ENCODE measurements around the gene WDFY4.

WDFY4 gene

GRCh38 chr10:48806342-48806741 is 121.7 kb downstream of the WDFY4 start:
- TF ChIP-seq CSDC2 (CRISPR knock-in tag; IDR thresholded peaks at IDR 0.05), result no peak
- no peak for TF ChIP-seq POU6F1 (CRISPR knock-in tag; IDR thresholded peaks at IDR 0.05; ENCODE audit: borderline replicate concordance, low read depth)
- TF ChIP-seq RARB (CRISPR knock-in tag; IDR thresholded peaks at IDR 0.05), result no peak
- no peak for TF ChIP-seq PPARA (CRISPR knock-in tag; IDR thresholded peaks at IDR 0.05; ENCODE audit: borderline replicate concordance)
- TF ChIP-seq ZC3H10 (CRISPR knock-in tag; IDR thresholded peaks at IDR 0.05), result no peak
- ATAC-seq, result no peak

DNA sequence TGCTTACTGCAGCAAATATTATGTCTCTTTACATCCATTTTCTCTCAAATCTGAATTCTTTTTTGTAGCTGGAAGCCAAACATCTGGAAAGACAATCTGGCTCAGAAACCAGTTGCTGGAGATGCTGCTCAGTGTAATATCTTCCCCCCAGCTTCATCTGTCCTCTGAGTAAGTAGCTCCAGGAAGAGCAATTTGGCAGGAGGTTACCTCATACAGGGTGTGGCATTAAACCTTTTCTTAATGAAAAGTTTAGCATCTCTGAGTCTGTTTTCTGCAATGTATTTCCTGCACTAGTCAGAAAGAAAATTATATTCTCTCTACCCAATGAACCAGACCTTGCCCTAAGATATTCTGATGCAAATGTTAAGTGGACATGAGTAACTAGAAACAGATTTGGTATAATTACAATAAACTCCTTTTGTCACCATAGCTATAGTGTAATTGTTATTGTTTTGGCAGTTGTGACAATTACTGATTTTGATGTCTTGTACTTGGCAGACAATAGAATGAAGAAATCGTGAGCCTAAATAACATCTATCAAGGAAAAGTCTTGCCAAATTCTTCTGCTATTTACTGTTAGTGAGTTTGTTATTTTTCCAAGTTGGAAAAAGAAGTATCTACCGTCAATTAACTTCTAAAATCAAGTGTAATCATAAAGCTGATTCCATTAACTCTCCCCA is 123.3 kb downstream of the WDFY4 start:
- ATAC-seq, result no peak
- TF ChIP-seq SNAI2 (CRISPR knock-in tag; IDR thresholded peaks at IDR 0.05) (no peak), CSRNP3 (CRISPR knock-in tag; IDR thresholded peaks at IDR 0.05) (no peak), CREB5 (CRISPR knock-in tag; IDR thresholded peaks at IDR 0.05; ENCODE audit: low read depth) (no peak), TCF4 (CRISPR knock-in tag; IDR thresholded peaks at IDR 0.05; ENCODE audit: borderline replicate concordance) (no peak), POU6F1 (CRISPR knock-in tag; IDR thresholded peaks at IDR 0.05; ENCODE audit: borderline replicate concordance, low read depth) (no peak), RARB (CRISPR knock-in tag; IDR thresholded peaks at IDR 0.05) (no peak), CSDC2 (CRISPR knock-in tag; IDR thresholded peaks at IDR 0.05) (no peak), TSHZ2 (CRISPR knock-in tag; IDR thresholded peaks at IDR 0.05) (no peak)

DNA sequence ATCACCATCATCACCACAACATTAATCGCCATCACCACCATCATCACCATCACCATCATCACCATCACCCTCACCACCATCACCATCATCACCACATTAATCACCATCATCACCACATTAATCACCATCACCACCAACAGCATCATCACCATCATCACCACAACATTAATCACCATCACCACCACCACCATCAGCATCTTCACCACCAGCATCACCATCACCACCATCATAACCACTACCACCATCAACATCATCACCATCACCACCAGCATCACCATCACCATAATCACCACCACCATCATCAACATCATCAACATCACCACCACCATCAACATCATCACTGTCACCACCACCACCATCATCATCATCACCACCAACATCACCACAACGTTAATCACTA is 124.6 kb downstream of the WDFY4 start:
- ATAC-seq, result no peak
- no peak for TF ChIP-seq CSRNP3 (CRISPR knock-in tag; IDR thresholded peaks at IDR 0.05)
- TF ChIP-seq ZNF8 (CRISPR knock-in tag; IDR thresholded peaks at IDR 0.05), result no peak
- TF ChIP-seq GLIS3 (CRISPR knock-in tag; IDR thresholded peaks at IDR 0.05), result no peak
- no peak for TF ChIP-seq ISL1 (CRISPR knock-in tag; IDR thresholded peaks at IDR 0.05)
- TF ChIP-seq TSHZ2 (CRISPR knock-in tag; IDR thresholded peaks at IDR 0.05), result no peak
- no peak for TF ChIP-seq ESRRG (CRISPR knock-in tag; IDR thresholded peaks at IDR 0.05)
- TF ChIP-seq ZFP3 (CRISPR knock-in tag; IDR thresholded peaks at IDR 0.05), result no peak
- no peak for TF ChIP-seq POU6F1 (CRISPR knock-in tag; IDR thresholded peaks at IDR 0.05; ENCODE audit: borderline replicate concordance, low read depth)
- no peak for TF ChIP-seq PPARA (CRISPR knock-in tag; IDR thresholded peaks at IDR 0.05; ENCODE audit: borderline replicate concordance)
- no peak for TF ChIP-seq CSDC2 (CRISPR knock-in tag; IDR thresholded peaks at IDR 0.05)
- TF ChIP-seq ARNTL (CRISPR knock-in tag; IDR thresholded peaks at IDR 0.05; ENCODE audit: borderline replicate concordance, low read depth), result no peak
